GM21737 (cell line): ENCODE measurements around the gene RAB33B.
A peak's percentile ranks its signal among the peaks of the same experiment; 100 is the strongest.
"Not testable (repeated sequence)": the region's sequence is repeated elsewhere in the genome, so short reads cannot be mapped to it uniquely, and the experiment has no call there.

ENCODE experiments used
- ATAC-seq: cut with Tn5 transposase; IDR thresholded peaks from one replicate; pipeline ENCODE4 v1.9.1; 2021; ENCODE audit warnings: mild to moderate bottlenecking, moderate library complexity; ENCODE audit not compliant: unreplicated experiment

RAB33B gene

DNA sequence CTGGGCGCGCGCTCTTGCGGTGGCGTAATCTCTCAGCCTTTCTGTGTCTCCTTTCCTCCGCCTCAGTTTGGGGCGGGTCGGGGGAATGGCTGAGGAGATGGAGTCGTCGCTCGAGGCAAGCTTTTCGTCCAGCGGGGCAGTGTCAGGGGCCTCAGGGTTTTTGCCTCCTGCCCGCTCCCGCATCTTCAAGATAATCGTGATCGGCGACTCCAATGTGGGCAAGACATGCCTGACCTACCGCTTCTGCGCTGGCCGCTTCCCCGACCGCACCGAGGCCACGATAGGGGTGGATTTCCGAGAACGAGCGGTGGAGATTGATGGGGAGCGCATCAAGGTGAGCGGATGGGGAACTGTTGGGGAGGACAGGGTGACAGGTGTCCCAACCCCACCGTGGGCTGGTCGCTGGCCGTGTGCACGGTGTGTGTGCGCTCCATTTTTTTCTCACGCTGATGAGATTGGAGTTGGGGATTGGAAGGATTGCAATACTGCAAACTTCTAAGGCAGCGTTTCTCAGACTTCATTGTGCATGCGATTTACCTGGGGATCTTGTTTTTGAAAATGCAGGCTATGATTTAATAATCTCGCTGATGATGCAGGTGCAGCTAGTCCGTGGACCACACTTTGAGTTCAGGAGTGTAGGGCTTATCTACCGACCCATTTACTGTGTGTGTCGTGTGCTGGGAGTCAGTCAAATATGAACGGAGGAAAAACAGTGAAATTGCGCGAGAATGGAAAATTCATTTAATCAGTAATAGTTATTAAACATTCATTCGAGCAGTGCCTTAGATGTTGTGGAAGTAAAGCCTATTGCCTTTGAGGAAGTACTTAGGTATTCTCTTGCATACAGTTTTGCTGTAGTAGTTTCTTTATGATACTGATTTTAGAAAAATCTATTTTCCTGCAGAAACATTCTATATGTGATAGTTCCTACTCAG, at the start of gene RAB33B:
Gene RAB33B, plus strand, starts transcription at position 11 of the 935 bp plus-strand sequence. Its CDS starts 75 bp downstream, at position 86.
- peak; percentile 1 for ATAC-seq

DNA sequence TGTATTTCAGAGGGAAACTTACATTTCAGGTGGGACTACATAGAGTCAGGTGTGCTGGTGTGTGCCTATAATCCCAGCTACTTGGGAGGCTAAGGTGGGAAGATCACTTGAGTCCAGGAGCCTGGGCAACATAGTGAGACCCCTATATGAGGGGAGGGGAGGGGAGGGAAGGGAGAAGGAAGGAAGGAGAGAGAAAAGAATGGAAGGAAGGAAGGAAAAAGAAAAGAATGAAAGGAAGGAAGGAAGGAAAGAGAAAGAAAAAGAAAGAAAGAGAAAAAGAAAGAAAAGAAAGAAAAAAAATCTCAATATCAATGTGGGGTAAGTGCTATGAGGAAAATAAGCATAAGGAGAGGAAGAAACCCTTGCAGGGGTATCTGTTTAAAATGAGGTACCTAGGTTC, 43.6 kb upstream of the RAB33B start:
- ATAC-seq: no peak

DNA sequence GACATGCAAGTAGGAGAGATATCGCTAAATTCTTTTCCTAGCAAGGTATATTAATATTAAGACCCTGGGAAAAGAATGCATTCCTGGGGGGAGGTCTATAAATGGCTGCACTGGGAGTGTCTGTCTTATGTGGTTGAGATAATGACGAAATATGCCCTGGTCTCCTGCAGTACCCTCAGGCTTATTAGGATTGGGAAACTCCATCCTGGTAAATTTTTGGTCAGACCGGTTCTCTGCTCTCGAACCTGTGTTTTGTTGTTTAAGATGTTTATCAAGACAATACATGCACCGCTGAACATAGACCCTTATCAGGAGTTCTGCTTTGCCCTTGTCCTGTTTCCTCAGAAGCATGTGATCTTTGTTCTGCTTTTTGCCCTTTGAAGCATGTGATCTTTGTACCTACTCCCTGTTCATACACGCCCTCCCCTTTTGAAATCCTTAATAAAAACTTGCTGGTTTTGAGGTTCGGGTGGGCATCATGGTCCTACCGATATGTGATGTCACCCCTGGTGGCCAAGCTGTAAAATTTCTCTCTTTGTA, 39.2 kb upstream of the RAB33B start:
- ATAC-seq: not testable (repeated sequence)

DNA sequence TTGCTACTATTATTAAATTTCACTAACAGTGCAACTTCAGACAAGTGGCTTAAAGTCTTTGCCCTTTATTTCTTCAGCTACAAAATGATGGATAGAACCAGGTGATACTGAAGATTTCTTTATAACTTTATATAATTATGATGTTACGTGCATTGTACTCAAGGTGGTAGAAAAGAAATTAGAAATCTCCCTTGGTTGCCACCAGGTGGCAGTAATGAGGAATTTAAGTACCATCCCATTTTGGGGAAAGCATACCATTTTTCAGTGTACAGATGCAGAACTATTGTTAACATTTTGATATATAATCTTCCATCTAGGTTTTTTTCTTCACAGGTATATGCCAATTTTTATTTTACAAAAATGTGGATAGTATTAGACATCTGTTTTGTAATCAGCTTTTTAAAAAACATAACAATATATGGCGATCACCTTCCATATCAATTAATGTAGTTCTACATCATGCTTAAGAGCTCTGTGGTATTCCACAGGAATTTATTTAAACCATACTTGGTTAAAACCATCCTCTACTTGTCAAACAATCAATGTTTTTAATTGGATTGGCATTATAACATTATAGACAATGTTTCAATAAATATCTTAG, 37.7 kb upstream of the RAB33B start:
- no peak for ATAC-seq

DNA sequence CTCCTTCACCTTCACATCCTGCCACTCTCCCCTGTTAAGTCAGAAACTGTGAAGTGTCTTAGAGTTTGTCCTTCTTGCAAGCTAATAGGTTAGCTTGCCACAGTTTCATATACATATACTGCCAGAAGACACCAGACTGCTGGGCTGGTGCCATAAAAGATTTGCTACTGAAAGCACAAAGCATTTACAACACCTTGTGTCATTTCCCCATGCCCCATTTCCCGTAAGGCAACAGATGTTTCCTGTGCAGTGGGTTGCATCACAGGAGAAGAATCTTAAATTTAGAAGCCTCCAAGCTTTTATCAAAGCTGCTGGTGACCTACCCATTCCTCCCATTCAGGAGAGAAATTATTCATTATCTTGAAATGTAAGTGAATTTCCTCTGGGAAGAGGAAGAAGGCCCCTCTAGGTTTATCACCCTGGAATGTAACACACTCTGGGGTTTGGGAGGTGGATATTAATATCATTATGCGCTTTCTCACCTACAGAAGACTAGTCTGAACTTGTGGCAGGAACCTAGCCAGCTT, 34.5 kb upstream of the RAB33B start:
- ATAC-seq: peak; percentile 96

DNA sequence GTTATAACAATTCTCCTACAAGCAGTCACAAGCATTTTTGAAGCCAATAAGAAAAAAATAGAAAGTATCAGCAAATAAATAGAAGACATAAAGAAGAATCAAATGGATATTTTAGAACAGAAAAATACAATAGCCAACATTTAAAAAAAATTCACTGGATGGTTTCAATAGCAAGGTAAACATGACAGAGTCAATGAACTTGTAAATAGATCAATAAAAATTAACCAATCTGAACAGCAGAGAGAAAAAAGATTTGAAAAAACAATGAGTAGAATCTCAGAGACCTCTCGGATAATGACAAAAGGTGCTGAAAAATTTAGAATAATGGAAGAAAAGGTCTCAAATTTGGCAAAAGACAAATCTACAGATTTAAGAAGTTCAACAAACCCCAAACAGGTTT, 33.3 kb upstream of the RAB33B start:
- no peak for ATAC-seq

DNA sequence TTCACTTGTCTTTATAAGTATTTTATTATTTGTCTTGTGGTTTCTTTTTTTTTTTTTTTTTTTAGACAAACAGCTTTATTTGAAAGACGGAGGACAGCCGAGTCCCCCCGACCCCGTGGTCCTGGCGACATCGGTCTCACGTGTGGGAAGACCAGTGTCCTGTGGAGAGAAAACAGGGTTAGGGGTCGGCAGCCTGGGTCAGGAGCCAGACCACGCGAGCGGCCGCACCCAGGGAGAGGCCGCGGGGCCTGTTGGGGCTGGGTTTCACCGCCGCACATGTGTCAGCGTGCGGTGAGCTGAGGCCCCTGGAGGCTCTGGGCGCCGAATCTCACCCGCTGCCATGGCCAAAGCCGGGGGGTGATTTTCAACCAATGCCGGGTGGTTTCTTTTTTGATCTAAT, 17.8 kb upstream of the RAB33B start:
- ATAC-seq: no peak

DNA sequence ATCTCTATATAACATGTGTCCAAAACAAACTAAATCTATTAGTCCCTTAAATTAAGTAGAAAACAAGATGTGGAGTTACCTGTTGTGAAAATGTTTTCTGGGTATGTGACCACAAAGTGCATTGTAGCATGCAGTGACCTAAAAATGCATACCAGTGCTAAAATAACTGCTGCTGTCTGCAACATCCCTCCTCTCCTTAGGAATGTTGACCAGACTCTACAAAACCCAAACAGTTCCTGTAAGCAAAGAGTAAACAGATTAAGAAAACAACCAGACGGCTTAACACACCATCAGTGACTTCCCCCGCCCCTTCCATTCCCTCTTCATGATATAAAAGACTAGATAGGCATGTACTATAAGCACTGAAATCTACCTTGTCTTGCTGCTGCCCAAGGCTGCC, 15.8 kb upstream of the RAB33B start:
- no peak for ATAC-seq

DNA sequence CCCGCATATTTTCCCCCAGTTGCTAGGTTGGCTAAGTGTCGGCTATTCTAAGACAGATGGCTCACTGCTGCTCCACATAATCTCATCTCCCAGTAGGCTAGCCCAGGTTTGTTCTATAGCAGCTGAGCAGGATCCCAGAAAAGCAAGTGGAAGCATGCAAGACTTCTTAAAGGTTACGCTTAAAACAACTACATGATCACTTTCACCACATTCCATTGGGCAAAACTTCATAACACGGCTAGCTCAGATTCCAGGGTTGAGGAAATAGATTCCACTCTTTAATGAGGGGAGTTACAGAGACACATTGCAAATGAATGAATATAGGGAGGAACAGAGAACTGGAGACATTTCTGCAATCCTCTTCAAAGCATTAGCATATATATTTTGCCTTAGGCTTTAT, 12.9 kb upstream of the RAB33B start:
- no peak for ATAC-seq

DNA sequence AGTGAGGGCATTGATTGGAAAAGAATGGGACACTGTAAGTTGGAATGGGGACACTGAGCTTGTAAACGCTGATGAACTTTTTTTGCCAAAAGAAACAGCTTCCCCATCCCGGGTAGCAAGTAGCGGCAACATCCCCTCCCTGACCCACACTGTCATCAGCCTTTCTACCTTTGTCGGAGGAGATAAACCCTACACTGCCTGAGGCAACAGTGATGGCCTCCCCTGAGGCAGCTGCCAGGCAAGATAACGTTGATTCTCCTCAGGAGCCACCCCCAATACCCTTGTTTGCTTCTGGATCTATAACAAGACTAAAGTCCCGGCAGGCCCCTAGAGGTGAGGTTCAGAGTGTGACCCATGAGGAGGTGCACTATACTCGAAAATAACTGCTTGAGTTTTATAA, 10.3 kb upstream of the RAB33B start:
- ATAC-seq: no peak

DNA sequence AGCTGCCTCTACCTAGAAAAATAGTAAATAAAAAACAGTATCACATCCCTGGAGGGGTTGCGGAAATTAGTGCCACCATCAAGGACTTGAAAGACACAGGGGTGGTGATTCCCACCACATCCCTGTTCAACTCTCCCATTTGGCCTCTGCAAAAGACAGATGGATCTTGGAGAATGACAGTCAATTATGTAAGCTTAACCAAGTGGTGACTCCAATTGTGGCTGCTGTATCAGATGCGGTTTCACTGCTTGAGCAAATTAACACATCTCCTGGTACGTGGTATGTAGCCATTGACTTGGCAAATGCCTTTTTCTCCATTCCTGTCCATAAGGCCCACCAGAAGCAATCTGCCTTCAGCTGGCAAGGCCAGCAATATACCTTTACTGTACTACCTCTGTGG, 9.0 kb upstream of the RAB33B start:
- ATAC-seq: not testable (repeated sequence)

DNA sequence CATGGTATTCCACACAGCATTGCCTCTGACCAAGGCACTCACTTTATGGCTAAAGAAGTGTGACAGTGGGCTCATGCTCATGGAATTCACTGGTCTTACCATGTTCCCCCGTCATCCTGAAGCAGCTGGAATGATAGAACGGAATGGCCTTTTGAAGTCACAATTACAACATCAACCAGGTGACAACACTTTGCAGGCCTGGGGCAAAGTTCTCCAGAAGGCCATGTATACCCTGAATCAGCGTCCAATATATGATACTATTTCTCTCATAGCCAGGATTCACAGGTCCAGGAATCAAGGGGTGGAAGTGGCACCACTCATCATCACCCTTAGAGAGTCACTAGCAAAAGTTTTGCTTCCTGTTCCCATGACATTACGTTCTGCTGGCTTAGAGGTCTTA, 6.8 kb upstream of the RAB33B start:
- not testable (repeated sequence) for ATAC-seq

DNA sequence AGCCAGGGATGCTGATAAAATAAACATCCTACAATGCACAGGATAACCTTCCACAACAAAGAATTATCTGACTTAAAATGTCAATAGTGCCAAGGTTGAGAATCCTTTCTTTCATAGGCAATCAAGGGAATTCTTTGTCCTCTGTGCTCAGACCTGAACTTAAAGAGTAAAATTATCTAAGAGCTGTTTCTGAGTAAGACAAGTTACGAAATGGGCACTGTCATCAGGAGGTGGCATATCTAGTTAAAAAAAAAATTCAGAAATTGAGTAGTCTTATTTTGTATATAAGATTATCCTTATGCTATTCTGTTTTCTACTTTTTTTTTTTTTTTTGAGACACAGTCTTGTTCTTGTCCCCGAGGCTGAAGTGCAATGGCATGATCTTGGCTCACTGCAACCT, 3.3 kb upstream of the RAB33B start:
- ATAC-seq: no peak

DNA sequence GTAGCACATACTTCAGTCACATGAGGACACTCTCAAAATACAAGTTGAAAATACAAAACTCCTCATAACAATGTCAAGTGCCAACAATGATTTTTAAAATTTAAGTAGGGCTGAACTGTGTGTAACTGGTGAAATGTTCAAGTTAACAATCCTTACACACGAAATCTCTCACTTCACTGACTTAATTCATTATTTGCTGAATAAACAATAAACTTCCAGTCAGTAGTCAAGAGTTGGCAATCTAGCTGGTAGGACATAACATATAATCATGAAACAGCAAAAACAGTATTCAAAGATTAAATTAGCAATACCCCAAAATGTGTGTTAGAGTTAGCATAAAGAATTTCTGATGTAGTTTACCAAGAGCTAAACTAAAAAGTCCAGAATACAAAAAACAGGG, 1.9 kb upstream of the RAB33B start:
- ATAC-seq: no peak

DNA sequence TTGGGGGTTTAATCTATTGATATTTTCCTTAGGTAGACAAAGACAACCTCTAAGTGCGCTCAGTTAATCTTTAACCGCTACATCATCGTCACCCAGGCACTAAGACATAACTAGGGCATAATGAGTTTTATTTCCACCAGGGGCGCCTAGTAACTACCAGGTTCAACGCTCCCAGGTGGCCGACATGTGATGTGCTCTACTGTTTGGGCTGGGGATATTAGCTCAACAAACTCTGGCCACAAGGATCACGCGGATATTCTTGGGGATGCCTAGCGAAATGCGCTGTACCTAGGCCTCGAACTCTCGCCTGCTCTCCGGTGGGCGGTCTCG, 915 bp upstream of the RAB33B start:
- peak; percentile 50 for ATAC-seq

DNA sequence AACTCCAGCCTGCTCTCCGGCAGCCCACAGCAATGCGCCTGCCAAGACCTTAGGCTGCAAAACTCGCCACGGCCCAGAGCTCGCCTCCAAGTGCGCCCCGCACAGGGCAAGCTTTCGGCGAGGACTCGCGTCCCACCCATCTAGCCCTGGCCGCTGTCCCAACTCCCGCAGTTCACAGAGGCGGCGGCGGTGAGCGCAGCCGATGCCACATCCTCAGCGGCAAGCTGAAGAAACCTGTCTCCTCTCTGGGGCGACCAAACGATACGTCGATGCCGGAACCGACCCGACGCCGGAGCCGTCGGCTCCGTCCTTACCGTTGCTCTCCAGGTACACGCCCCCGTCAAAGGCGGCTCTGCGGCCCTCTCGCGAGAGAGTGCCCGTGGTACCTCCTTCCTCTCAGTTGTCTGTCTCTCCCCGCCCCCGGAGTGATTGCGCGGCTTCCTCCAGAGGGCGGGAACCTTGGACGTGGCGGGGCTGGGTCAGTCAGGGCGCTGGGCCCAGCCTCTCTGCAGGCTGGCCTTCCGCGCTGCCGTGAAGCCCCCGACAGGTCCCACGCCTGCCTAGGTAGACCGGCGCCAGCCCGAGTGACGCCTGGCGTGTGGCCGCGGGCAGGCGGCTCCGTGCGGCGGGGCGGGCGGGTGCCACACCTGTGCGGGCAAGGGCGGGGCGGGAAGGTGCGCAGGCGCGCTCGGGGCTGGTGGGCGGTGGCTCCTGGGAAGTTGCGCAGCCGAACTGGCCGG, 380 bp upstream of the RAB33B start:
- peak; percentile 87 for ATAC-seq

DNA sequence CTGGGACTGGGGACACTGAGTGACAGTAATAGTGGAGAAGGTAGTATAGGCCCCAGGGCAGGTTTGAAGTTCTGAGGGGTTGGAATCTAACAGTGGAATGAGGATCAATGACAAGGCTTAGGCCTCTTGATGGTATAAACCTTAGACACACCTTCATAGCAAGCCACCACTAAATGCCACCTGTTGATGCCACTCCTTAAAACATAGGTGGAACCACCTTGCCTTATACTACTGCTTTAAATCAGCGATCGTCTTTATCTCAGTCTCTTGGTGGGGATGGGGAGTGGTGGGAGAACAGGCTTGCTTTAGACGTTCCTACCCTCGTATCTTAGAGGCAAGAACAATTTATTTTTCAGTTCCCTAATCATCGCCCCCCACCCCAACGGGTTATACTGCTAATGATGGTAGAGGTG, 1.2 kb downstream of the RAB33B start:
- no peak for ATAC-seq

DNA sequence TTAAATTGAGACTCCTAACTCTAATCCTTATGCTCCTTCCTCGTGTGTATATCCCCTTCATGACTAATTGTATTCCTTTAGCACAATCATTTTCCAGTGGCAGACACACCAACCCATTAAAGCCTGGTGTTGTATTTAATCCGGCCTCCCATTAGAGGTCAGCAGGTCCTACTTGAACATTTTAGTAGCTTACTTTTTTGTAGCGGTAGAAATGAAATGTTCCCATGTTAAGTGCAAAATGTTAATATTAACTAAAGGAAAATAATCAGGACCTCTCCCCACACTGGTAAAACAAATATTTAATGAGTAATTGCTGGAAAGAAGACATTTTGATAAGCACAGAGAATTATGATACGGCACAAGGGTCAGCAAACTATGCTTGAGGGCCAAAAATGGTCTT, 3.4 kb downstream of the RAB33B start:
- ATAC-seq: no peak

DNA sequence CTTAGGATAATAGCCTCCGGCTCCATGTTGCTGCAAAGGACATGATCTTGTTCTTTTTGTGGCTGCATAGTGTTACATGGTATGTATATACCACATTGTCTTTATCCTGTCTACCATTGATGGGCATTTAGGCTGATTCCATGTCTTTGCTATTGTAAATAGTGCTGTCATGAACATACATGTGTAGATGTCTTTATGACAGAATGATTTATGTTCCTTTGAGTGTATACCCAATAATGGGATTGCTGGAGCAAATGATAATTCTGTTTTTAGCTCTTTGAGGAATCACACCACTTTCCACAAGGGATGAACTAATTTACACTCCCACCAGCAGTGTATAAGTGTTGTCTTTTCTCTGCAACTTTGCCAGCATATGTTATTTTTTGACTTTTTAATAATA, 4.6 kb downstream of the RAB33B start:
- no peak for ATAC-seq

DNA sequence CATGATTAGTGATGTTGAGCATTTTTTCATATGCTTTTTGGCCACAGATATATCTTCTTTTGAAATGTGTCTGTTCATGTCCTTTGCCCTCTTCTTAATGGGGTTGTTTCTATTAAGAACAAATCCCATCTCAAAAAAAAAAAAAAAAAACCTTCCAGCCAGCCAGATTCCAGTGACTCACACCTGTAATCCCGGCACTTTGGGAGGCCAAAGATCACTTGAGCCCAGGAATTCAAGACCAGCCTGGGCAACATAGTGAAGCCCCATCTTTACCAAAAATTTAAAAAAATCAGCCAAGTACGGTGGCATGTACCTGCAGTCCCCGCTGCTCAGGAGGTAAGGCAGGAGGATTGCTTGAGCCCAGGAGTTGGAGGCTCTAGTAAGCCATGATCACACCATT, 5.1 kb downstream of the RAB33B start:
- no peak for ATAC-seq

DNA sequence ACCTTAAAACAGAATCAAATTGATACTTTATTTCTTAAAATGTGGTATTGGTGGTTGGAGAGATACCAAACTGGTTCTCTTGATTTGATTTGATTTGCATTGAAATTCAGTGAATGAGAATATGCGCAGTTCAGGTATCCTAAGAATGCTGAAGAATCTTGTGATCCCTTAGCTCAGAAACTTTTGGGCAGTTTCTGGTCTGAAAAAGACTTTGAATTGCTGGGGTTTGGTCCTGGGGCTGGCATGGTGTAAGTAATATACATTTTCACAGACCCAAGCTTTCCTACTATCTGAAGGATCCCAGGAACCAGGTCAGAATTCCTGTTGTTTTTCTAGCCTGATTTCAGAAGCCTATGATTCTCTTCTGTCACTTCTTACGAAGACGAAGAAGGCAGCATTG, 6.6 kb downstream of the RAB33B start:
- ATAC-seq: no peak
